ENCODE results near the gene IKZF1. TPM values are rescaled to one million over a fixed set of nuclear protein-coding genes. Genes with fewer than 3 reads are reported as not detected.

IKZF1 gene
- total RNA-seq, 1 experiment from 2014 or later, result 2.3 TPM

DNA sequence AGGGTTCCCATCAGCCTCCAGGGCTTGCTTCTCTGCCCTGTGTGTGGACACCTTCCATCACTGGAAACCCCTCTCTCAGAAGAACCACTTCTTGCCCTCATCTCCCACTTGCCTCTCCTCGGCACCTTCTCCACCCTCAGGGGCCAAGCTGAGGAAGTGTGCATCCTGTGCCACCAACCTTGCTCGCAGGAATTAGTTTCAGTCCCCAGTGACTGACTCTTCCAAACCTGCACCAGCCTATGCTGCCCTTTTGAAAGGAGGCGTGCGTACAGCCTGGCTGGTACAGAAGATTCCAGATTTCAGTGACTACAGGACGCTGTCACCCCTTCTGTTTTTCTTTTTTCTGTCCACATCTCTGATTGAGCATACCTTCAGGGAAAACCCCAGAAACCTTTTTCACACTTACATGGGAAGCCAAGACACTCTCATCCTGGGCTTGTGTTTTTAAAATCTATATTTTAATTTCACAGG lies 67.1 kb downstream of the IKZF1 start:
- CTCF ChIA-PET, result interaction anchor here (1.6 kb wide), 1 partner anchor 46 kb away, joined by 6 read pairs; no protein-coding TSS in a partner anchor
- Mint-ChIP-seq H3K4me3 (no peak overlapping the region), H3K4me1 (peaks cover 5% of the 10 kb centered on the region), H3K27ac (no peak overlapping the region; the same call in 1 of the 2 replicates), H3K27me3 (ENCODE audit: low read depth) (no peaks in the 10 kb centered on the region), H3K36me3 (0 out of 2 replicates have a peak, but pooled peaks cover 2% of the 10 kb centered on the region), H3K9me3 (no peaks in the 10 kb centered on the region)
- no peak for DNase-seq (ENCODE audit: low spot score)
- TF ChIP-seq ZNF317 (CRISPR knock-in tag; IDR thresholded peaks at IDR 0.05; ENCODE audit: borderline replicate concordance, low read depth) (no peak), NR2C2 (CRISPR knock-in tag; IDR thresholded peaks at IDR 0.05) (no peak), CREM (CRISPR knock-in tag; IDR thresholded peaks at IDR 0.05) (no peak), SMAD4 (CRISPR knock-in tag; IDR thresholded peaks at IDR 0.05) (no peak)
- TF ChIP-seq, protein P1, sequence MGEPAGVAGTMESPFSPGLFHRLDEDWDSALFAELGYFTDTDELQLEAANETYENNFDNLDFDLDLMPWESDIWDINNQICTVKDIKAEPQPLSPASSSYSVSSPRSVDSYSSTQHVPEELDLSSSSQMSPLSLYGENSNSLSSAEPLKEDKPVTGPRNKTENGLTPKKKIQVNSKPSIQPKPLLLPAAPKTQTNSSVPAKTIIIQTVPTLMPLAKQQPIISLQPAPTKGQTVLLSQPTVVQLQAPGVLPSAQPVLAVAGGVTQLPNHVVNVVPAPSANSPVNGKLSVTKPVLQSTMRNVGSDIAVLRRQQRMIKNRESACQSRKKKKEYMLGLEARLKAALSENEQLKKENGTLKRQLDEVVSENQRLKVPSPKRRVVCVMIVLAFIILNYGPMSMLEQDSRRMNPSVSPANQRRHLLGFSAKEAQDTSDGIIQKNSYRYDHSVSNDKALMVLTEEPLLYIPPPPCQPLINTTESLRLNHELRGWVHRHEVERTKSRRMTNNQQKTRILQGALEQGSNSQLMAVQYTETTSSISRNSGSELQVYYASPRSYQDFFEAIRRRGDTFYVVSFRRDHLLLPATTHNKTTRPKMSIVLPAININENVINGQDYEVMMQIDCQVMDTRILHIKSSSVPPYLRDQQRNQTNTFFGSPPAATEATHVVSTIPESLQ (CRISPR knock-in tag; IDR thresholded peaks at IDR 0.05), result no peak
- TF ChIP-seq, protein P2, sequence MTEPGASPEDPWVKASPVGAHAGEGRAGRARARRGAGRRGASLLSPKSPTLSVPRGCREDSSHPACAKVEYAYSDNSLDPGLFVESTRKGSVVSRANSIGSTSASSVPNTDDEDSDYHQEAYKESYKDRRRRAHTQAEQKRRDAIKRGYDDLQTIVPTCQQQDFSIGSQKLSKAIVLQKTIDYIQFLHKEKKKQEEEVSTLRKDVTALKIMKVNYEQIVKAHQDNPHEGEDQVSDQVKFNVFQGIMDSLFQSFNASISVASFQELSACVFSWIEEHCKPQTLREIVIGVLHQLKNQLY (CRISPR knock-in tag; IDR thresholded peaks at IDR 0.05), result no peak
- POLR2A ChIA-PET, result no interaction called here
- ATAC-seq, result no peak

DNA sequence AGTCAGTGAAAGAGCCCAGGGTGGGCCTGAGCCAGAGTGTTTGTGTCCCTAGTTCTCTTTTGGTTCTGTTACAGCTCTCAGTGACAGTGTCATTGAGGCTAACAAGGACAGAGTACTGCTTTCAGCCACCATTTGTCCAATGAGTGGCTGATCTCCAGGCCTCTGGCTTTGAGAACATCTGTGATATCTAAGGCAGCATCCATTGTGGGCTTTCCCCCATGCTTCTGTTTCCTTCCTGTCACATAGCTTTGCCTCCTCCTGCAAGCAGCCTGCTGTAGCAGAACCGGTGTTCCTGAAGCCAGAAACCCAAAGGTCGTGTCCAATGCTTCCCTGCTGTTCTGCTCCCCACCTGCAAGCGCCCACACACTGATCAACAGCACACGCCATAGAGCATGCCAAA lies 68.4 kb downstream of the IKZF1 start:
- TF ChIP-seq, protein P3, sequence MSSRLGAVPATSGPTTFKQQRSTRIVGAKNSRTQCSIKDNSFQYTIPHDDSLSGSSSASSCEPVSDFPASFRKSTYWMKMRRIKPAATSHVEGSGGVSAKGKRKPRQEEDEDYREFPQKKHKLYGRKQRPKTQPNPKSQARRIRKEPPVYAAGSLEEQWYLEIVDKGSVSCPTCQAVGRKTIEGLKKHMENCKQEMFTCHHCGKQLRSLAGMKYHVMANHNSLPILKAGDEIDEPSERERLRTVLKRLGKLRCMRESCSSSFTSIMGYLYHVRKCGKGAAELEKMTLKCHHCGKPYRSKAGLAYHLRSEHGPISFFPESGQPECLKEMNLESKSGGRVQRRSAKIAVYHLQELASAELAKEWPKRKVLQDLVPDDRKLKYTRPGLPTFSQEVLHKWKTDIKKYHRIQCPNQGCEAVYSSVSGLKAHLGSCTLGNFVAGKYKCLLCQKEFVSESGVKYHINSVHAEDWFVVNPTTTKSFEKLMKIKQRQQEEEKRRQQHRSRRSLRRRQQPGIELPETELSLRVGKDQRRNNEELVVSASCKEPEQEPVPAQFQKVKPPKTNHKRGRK (CRISPR knock-in tag; IDR thresholded peaks at IDR 0.05; ENCODE audit: borderline replicate concordance), result no peak
- TF ChIP-seq, protein P4, sequence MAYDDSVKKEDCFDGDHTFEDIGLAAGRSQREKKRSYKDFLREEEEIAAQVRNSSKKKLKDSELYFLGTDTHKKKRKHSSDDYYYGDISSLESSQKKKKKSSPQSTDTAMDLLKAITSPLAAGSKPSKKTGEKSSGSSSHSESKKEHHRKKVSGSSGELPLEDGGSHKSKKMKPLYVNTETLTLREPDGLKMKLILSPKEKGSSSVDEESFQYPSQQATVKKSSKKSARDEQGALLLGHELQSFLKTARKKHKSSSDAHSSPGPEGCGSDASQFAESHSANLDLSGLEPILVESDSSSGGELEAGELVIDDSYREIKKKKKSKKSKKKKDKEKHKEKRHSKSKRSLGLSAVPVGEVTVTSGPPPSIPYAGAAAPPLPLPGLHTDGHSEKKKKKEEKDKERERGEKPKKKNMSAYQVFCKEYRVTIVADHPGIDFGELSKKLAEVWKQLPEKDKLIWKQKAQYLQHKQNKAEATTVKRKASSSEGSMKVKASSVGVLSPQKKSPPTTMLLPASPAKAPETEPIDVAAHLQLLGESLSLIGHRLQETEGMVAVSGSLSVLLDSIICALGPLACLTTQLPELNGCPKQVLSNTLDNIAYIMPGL (CRISPR knock-in tag; IDR thresholded peaks at IDR 0.05), result no peak
- TF ChIP-seq TEAD1 (CRISPR knock-in tag; IDR thresholded peaks at IDR 0.05) (no peak), JUN (CRISPR knock-in tag; IDR thresholded peaks at IDR 0.05) (no peak)
- TF ChIP-seq, protein P5, sequence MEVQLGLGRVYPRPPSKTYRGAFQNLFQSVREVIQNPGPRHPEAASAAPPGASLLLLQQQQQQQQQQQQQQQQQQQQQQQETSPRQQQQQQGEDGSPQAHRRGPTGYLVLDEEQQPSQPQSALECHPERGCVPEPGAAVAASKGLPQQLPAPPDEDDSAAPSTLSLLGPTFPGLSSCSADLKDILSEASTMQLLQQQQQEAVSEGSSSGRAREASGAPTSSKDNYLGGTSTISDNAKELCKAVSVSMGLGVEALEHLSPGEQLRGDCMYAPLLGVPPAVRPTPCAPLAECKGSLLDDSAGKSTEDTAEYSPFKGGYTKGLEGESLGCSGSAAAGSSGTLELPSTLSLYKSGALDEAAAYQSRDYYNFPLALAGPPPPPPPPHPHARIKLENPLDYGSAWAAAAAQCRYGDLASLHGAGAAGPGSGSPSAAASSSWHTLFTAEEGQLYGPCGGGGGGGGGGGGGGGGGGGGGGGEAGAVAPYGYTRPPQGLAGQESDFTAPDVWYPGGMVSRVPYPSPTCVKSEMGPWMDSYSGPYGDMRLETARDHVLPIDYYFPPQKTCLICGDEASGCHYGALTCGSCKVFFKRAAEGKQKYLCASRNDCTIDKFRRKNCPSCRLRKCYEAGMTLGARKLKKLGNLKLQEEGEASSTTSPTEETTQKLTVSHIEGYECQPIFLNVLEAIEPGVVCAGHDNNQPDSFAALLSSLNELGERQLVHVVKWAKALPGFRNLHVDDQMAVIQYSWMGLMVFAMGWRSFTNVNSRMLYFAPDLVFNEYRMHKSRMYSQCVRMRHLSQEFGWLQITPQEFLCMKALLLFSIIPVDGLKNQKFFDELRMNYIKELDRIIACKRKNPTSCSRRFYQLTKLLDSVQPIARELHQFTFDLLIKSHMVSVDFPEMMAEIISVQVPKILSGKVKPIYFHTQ (CRISPR knock-in tag; IDR thresholded peaks at IDR 0.05), result no peak
- Mint-ChIP-seq H3K27me3 (ENCODE audit: low read depth) (no peaks in the 10 kb centered on the region), H3K4me3 (no peak overlapping the region), H3K36me3 (0 out of 2 replicates have a peak, but pooled peaks cover 2% of the 10 kb centered on the region), H3K9me3 (no peaks in the 10 kb centered on the region), H3K27ac (no peak overlapping the region), H3K4me1 (peaks cover 17% of the 10 kb centered on the region)
- POLR2A ChIA-PET, result no interaction called here
- CTCF ChIA-PET, result no interaction called here
- no peak for ATAC-seq
- no peak for DNase-seq (ENCODE audit: low spot score)

Measured in WTC11 (cell line).